H1 (cell line): Measurements from ENCODE around the gene PI4KA. TPM values are rescaled to one million over a fixed set of nuclear protein-coding genes. Genes with fewer than 3 reads are reported as not detected.

Experiments used
- BACH1 ChIP-seq: IDR thresholded peaks from 2 replicates; pipeline ENCODE4 v1.6.1; 2012; ENCODE audit warnings: low read length, improper control_type of control experiment
- GABPA ChIP-seq: IDR thresholded peaks from 2 replicates; pipeline ENCODE4 v1.6.1; 2011; ENCODE audit warnings: mild to moderate bottlenecking, low read length, moderate library complexity, borderline replicate concordance; ENCODE audit not compliant: insufficient read depth
- HDAC6 ChIP-seq: IDR thresholded peaks from one replicate; pipeline ENCODE4 v1.7.1; 2012; ENCODE audit warnings: low read depth, mild to moderate bottlenecking, inconsistent platforms, low read length, moderate library complexity
- JUND ChIP-seq: IDR thresholded peaks from 2 replicates; pipeline ENCODE4 v1.6.1; 2011; ENCODE audit warnings: mild to moderate bottlenecking, improper control_type of control experiment, low read length
- KDM5A ChIP-seq: fragments of 200-600 bp; IDR thresholded peaks from 2 replicates; pipeline ENCODE4 v1.7.1; 2012; ENCODE audit warnings: mild to moderate bottlenecking, low read length, inconsistent platforms, mixed read lengths
- POU5F1 ChIP-seq: IDR thresholded peaks from 2 replicates; pipeline ENCODE4 v1.6.1; 2011; ENCODE audit warnings: low read depth, mild to moderate bottlenecking, low read length, moderate library complexity
- RFX5 ChIP-seq: IDR thresholded peaks from 2 replicates; pipeline ENCODE4 v1.6.1; 2011; ENCODE audit warnings: low read depth, low read length, improper control_type of control experiment, borderline replicate concordance
- TCF12 ChIP-seq: IDR thresholded peaks from 2 replicates; pipeline ENCODE4 v1.6.1; 2011; ENCODE audit warnings: low read depth, mild to moderate bottlenecking, low read length
- polyA plus RNA-seq, 7 experiments: library from polyadenylated mRNA; depleted of rRNA in 3 of 7; stranded (reverse) in 5 of 7; unstranded in 2 of 7; fragments of >200 nt in 5 of 7; fragments of 200-250 nt in 2 of 7; gene quantifications; 1 replicate in 5 of 7; 2 replicates in 1 of 7; 4 replicates in 1 of 7; pipeline versions ENCODE4 v1.2.1 to v1.2.3, GENCODE V29; 2011 to 2013; ENCODE audit warnings: missing spikeins in 2 of 7, mixed read lengths in 2 of 7
- total RNA-seq: library from RNA; stranded (reverse); fragmentation: NEBNext Ultra II Directional; extraction: Animal tissue kit (Norgen Biotek cat#: 25700); gene quantifications from 2 replicates; pipeline ENCODE4 v1.2.1, GENCODE V29; 2021
- TF ChIP-seq, protein P1 (sequence below): fragments of 300-600 bp; sonication (generic); IDR thresholded peaks from 2 replicates; pipeline ENCODE4 v1.7.1; 2012; ENCODE audit warnings: low read length, moderate library complexity, mild to moderate bottlenecking, inconsistent platforms; ENCODE audit not compliant: insufficient replicate concordance
- TF ChIP-seq, protein P2 (sequence below): IDR thresholded peaks from 2 replicates; pipeline ENCODE4 v1.6.1; 2012; ENCODE audit warnings: inconsistent platforms
- TF ChIP-seq, protein P3 (sequence below): IDR thresholded peaks from 2 replicates; pipeline ENCODE4 v1.6.1; 2011; ENCODE audit warnings: low read length, improper control_type of control experiment

PI4KA gene
- total and polyA plus RNA-seq, 2 of the 8 experiments (the other 6 are each of a cell fraction or from before 2014, with no cell fraction given) = 22.5 to 37.7 TPM

DNA sequence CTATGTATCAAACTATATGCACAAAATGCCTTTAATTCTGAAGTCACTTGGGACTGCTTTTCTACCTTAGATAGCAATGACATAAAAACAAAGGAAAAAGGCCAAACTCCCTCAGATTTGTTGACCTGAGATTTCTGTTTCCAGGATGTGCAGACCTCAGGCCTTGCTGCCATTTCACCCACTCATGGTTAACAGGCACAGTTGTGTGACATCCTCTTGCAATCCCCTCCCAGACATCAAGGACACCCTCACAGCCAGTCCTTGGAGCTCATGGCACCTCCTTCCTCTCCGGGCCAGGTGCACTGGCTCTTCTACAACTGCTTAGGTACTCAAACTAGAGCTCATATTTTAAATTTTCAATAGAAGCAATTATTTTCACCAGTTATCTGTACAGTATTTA is 47.4 kb downstream of the PI4KA start (continued):
- TF ChIP-seq, protein P1, sequence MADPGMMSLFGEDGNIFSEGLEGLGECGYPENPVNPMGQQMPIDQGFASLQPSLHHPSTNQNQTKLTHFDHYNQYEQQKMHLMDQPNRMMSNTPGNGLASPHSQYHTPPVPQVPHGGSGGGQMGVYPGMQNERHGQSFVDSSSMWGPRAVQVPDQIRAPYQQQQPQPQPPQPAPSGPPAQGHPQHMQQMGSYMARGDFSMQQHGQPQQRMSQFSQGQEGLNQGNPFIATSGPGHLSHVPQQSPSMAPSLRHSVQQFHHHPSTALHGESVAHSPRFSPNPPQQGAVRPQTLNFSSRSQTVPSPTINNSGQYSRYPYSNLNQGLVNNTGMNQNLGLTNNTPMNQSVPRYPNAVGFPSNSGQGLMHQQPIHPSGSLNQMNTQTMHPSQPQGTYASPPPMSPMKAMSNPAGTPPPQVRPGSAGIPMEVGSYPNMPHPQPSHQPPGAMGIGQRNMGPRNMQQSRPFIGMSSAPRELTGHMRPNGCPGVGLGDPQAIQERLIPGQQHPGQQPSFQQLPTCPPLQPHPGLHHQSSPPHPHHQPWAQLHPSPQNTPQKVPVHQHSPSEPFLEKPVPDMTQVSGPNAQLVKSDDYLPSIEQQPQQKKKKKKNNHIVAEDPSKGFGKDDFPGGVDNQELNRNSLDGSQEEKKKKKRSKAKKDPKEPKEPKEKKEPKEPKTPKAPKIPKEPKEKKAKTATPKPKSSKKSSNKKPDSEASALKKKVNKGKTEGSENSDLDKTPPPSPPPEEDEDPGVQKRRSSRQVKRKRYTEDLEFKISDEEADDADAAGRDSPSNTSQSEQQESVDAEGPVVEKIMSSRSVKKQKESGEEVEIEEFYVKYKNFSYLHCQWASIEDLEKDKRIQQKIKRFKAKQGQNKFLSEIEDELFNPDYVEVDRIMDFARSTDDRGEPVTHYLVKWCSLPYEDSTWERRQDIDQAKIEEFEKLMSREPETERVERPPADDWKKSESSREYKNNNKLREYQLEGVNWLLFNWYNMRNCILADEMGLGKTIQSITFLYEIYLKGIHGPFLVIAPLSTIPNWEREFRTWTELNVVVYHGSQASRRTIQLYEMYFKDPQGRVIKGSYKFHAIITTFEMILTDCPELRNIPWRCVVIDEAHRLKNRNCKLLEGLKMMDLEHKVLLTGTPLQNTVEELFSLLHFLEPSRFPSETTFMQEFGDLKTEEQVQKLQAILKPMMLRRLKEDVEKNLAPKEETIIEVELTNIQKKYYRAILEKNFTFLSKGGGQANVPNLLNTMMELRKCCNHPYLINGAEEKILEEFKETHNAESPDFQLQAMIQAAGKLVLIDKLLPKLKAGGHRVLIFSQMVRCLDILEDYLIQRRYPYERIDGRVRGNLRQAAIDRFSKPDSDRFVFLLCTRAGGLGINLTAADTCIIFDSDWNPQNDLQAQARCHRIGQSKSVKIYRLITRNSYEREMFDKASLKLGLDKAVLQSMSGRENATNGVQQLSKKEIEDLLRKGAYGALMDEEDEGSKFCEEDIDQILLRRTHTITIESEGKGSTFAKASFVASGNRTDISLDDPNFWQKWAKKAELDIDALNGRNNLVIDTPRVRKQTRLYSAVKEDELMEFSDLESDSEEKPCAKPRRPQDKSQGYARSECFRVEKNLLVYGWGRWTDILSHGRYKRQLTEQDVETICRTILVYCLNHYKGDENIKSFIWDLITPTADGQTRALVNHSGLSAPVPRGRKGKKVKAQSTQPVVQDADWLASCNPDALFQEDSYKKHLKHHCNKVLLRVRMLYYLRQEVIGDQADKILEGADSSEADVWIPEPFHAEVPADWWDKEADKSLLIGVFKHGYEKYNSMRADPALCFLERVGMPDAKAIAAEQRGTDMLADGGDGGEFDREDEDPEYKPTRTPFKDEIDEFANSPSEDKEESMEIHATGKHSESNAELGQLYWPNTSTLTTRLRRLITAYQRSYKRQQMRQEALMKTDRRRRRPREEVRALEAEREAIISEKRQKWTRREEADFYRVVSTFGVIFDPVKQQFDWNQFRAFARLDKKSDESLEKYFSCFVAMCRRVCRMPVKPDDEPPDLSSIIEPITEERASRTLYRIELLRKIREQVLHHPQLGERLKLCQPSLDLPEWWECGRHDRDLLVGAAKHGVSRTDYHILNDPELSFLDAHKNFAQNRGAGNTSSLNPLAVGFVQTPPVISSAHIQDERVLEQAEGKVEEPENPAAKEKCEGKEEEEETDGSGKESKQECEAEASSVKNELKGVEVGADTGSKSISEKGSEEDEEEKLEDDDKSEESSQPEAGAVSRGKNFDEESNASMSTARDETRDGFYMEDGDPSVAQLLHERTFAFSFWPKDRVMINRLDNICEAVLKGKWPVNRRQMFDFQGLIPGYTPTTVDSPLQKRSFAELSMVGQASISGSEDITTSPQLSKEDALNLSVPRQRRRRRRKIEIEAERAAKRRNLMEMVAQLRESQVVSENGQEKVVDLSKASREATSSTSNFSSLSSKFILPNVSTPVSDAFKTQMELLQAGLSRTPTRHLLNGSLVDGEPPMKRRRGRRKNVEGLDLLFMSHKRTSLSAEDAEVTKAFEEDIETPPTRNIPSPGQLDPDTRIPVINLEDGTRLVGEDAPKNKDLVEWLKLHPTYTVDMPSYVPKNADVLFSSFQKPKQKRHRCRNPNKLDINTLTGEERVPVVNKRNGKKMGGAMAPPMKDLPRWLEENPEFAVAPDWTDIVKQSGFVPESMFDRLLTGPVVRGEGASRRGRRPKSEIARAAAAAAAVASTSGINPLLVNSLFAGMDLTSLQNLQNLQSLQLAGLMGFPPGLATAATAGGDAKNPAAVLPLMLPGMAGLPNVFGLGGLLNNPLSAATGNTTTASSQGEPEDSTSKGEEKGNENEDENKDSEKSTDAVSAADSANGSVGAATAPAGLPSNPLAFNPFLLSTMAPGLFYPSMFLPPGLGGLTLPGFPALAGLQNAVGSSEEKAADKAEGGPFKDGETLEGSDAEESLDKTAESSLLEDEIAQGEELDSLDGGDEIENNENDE = no peak
- no peak for TF ChIP-seq RFX5
- no peak for TF ChIP-seq BACH1
- TF ChIP-seq, protein P2, sequence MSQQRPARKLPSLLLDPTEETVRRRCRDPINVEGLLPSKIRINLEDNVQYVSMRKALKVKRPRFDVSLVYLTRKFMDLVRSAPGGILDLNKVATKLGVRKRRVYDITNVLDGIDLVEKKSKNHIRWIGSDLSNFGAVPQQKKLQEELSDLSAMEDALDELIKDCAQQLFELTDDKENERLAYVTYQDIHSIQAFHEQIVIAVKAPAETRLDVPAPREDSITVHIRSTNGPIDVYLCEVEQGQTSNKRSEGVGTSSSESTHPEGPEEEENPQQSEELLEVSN = no peak
- no peak for TF ChIP-seq TCF12
- TF ChIP-seq KDM5A = no peak
- TF ChIP-seq JUND = no peak
- TF ChIP-seq GABPA = no peak
- TF ChIP-seq, protein P3, sequence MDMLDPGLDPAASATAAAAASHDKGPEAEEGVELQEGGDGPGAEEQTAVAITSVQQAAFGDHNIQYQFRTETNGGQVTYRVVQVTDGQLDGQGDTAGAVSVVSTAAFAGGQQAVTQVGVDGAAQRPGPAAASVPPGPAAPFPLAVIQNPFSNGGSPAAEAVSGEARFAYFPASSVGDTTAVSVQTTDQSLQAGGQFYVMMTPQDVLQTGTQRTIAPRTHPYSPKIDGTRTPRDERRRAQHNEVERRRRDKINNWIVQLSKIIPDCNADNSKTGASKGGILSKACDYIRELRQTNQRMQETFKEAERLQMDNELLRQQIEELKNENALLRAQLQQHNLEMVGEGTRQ = no peak
- TF ChIP-seq POU5F1 = no peak
- no peak for TF ChIP-seq HDAC6
